Cardiac fibroblast (primary cell): ENCODE measurements around the gene SEMA3A.
A peak's percentile ranks its signal among the peaks of the same experiment; 100 is the strongest.
"Not testable (repeated sequence)": the region's sequence is repeated elsewhere in the genome, so short reads cannot be mapped to it uniquely, and the experiment has no call there.

Source experiments
- DNase-seq, 2 donors: peaks; one replicate each; pipeline versions ENCODE4 v3.0.0 to v3.0.0-alpha.2; 2010; ENCODE audit warnings: low read depth in 2 of 2
- H3K4me3 ChIP-seq, 2 donors: replicated peaks in 1 of 2; 1 replicate in 1 of 2; 2 replicates in 1 of 2; pipeline ENCODE4 v1.5.1; 2011; ENCODE audit warnings: low read depth in 2 of 2, low read length in 2 of 2, mild to moderate bottlenecking in 2 of 2, moderate library complexity in 1 of 2
- CTCF ChIP-seq: IDR thresholded peaks from one replicate; pipeline ENCODE4 v1.5.1; 2011; ENCODE audit warnings: low read depth, mild to moderate bottlenecking, low read length, inconsistent platforms

The SEMA3A gene

GRCh38 chr7:84230491-84230890 is 35.9 kb upstream of the SEMA3A start:
- no peak for DNase-seq
- no peak overlapping the region for H3K4me3 ChIP-seq
- TF ChIP-seq CTCF, result no peak

GRCh38 chr7:84228526-84228925 is 33.9 kb upstream of the SEMA3A start:
- DNase-seq, result no peak
- H3K4me3 ChIP-seq, result no peak overlapping the region
- TF ChIP-seq CTCF, result no peak

GRCh38 chr7:84226759-84227158 is 32.2 kb upstream of the SEMA3A start:
- TF ChIP-seq CTCF, result no peak
- no peak for DNase-seq
- no peak overlapping the region for H3K4me3 ChIP-seq

- TF ChIP-seq CTCF, result no peak
- DNase-seq, result no peak
- no peak overlapping the region for H3K4me3 ChIP-seq
These were observed 29.9 kb upstream of the SEMA3A start for GRCh38 chr7:84224505-84224904.

GRCh38 chr7:84219310-84219709 is 24.7 kb upstream of the SEMA3A start:
- TF ChIP-seq CTCF, result no peak
- no peak overlapping the region for H3K4me3 ChIP-seq
- peak in 1 of 2 donors; percentile 58 for DNase-seq

- DNase-seq, result peak; percentile 79 to 90
- no peak for TF ChIP-seq CTCF
- no peak overlapping the region for H3K4me3 ChIP-seq
These were observed 24.1 kb upstream of the SEMA3A start for GRCh38 chr7:84218681-84219080.

GRCh38 chr7:84216472-84216871 is 21.9 kb upstream of the SEMA3A start:
- peak in 1 of 2 donors; percentile 26 for DNase-seq
- no peak overlapping the region for H3K4me3 ChIP-seq
- no peak for TF ChIP-seq CTCF

GRCh38 chr7:84214757-84215156 is 20.2 kb upstream of the SEMA3A start:
- not testable (repeated sequence) for DNase-seq, H3K4me3 ChIP-seq
